ENCODE data around the gene CCDC51.

- TF ChIP-seq CTCF (IDR thresholded peaks at IDR 0.05) (no peak), POLR2A (IDR thresholded peaks at IDR 0.05) (no peak)
Measured at GRCh38 chr3:48440590-48440958, 655 bp upstream of the CCDC51 start.

Data from uterus (tissue), 2 donors.